Measurements from ENCODE around the gene ZNRF3. TPM values are rescaled to one million over a fixed set of nuclear protein-coding genes. Genes with fewer than 3 reads are reported as not detected.
A peak's percentile ranks its signal among the peaks of the same experiment; 100 is the strongest.

Gene ZNRF3
- total RNA-seq, 2 donors from 2014 or later, result 7.9 to 11.5 TPM

DNA sequence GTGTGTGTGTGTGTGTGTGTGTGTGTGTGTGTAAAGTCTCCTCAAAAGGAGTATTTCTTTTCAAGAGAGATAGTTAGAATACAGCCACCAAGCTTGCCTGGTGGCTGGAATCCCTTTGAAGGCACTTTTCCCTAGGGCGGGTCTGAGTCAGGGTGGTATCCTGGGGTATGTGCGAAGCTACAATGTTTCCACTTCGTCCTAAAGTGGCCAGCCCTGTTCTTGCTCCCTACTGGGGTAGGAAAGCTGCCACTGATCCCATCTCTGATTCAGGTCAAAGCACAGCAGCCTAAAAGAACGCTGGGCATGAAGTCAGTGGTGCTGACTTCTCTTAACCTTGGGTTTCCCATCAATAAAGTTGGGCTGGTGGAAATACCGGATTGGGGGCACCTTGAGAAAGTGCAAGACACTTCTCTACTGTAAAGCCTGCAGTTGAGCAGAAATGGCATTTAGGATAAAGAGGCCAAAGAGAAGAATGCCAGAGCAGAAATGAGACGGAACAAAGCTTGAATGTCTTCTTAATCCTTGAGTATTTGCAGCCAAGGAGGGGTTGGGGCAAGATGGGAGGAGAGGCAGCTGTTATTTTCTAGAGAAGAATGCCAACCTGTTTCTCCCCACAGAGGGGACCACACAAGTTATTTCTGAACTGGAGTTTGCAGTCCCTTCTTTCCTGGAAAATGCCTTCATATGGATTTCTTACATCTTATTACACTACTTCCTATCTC lies 35.3 kb downstream of the ZNRF3 start:
- H3K27ac ChIP-seq, result peak overlapping the region; percentile 74 to 92
- no peak overlapping the region for H3K4me3 ChIP-seq
- no peaks in the 10 kb centered on the region for H3K27me3 ChIP-seq
- H3K9me3 ChIP-seq, result no peaks in the 10 kb centered on the region
- no peaks in the 10 kb centered on the region for H3K36me3 ChIP-seq
- DNase-seq (ENCODE audit: low spot score), result no peak
- H3K4me1 ChIP-seq, result peaks cover 0 to 33% of the 10 kb centered on the region in 2 donors
- TF ChIP-seq, protein P1, sequence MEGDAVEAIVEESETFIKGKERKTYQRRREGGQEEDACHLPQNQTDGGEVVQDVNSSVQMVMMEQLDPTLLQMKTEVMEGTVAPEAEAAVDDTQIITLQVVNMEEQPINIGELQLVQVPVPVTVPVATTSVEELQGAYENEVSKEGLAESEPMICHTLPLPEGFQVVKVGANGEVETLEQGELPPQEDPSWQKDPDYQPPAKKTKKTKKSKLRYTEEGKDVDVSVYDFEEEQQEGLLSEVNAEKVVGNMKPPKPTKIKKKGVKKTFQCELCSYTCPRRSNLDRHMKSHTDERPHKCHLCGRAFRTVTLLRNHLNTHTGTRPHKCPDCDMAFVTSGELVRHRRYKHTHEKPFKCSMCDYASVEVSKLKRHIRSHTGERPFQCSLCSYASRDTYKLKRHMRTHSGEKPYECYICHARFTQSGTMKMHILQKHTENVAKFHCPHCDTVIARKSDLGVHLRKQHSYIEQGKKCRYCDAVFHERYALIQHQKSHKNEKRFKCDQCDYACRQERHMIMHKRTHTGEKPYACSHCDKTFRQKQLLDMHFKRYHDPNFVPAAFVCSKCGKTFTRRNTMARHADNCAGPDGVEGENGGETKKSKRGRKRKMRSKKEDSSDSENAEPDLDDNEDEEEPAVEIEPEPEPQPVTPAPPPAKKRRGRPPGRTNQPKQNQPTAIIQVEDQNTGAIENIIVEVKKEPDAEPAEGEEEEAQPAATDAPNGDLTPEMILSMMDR (IDR thresholded peaks at IDR 0.05), result no peak

- no peak overlapping the region for H3K4me3 ChIP-seq
- no peak overlapping the region for H3K27ac ChIP-seq
- peaks cover 0 to 40% of the 10 kb centered on the region in 2 donors for H3K4me1 ChIP-seq
- DNase-seq (ENCODE audit: low spot score), result no peak
- no peaks in the 10 kb centered on the region for H3K9me3 ChIP-seq
- no peaks in the 10 kb centered on the region for H3K27me3 ChIP-seq
- TF ChIP-seq, protein P1 (IDR thresholded peaks at IDR 0.05), result no peak
- H3K36me3 ChIP-seq, result no peaks in the 10 kb centered on the region
These were observed 37.6 kb downstream of the ZNRF3 start for GRCh38 chr22:28920757-28921584.

DNA sequence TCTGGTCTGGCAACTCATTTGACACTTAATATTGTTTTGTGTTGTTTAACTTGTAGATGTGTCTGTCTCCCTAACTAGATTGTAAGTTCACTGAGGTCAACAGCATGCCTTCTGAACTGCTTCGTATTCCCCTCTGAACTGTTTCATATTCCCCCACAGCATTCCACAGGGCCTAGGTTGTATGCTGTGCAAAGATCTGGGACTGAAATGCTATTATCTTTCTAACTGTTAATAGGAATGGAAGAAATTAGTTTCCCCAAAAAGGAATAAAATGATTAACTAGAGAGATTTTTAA lies 38.2 kb downstream of the ZNRF3 start:
- H3K27ac ChIP-seq, result no peak overlapping the region
- H3K36me3 ChIP-seq, result no peaks in the 10 kb centered on the region

DNA sequence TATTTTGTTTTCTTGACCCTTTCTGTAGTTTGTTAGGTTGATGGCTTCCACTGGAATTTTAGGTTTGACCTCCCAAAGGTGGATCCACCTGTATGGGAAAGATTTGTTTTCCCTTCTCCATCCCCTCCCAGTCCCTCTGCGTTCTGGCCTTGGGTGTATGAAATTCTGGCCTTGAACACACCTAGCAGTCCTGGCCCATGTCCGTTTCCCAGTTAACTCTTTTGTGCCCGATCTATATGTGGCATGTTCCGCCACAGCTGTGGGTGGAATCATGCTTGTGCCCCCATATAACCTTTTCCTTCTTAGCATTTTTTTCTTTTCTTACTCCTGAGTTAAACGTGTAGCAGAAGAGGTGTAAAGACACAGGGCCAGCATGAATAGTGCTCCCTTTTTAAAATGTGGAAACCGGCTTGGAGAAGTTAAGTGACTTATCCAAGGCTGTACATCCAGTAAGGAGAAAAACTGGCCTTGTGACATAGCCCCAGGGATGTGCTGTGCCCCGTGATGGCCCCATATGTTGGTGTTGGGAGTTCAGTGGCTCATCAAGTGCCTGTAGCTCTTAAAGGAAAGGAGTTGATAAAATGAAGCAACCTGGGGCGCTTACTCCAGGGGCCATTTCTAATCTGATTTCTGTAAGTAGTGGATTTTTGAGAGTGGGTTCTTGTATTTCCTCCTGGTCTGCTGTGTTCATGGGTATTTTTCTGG lies 39.3 kb downstream of the ZNRF3 start:
- Histone ChIP-seq H3K27ac (no peak overlapping the region), H3K9me3 (no peaks in the 10 kb centered on the region), H3K4me3 (no peak overlapping the region), H3K27me3 (no peaks in the 10 kb centered on the region), H3K4me1 (peaks cover 0 to 24% of the 10 kb centered on the region in 2 donors), H3K36me3 (no peaks in the 10 kb centered on the region)
- TF ChIP-seq, protein P1 (IDR thresholded peaks at IDR 0.05), result no peak
- DNase-seq (ENCODE audit: low spot score), result no peak

More for the DNA sequence above, 38.2 kb downstream of the ZNRF3 start:
- H3K9me3 ChIP-seq, result no peaks in the 10 kb centered on the region
- no peaks in the 10 kb centered on the region for H3K27me3 ChIP-seq
- TF ChIP-seq, protein P1 (IDR thresholded peaks at IDR 0.05), result no peak
- H3K4me1 ChIP-seq, result peaks cover 0 to 36% of the 10 kb centered on the region in 2 donors
- no peak for DNase-seq (ENCODE audit: low spot score)
- H3K4me3 ChIP-seq, result no peak overlapping the region

GRCh38 chr22:28923826-28924732 lies 40.7 kb downstream of the ZNRF3 start:
- Histone ChIP-seq H3K4me3 (peak overlapping the region in 1 of 2 donors; percentile 14), H3K27me3 (no peaks in the 10 kb centered on the region), H3K36me3 (no peaks in the 10 kb centered on the region), H3K4me1 (peaks cover 0 to 11% of the 10 kb centered on the region in 2 donors), H3K9me3 (no peaks in the 10 kb centered on the region), H3K27ac (no peak overlapping the region)
- TF ChIP-seq, protein P1 (IDR thresholded peaks at IDR 0.05), result no peak
- no peak for DNase-seq (ENCODE audit: low spot score)

Measured in right atrium auricular region (tissue), 2 donors.